Stimulated activated CD4-positive, alpha-beta T cell treated with anti-CD3 and anti-CD28 coated beads, Interleukin-2, amount 100 ng/mL, for 4 hours (primary cell): ENCODE measurements around the gene SNX10.

ENCODE experiments used
- DNase-seq: peaks from one replicate; pipeline ENCODE4 v3.0.0-alpha.2; 2020; ENCODE audit warnings: low read depth

SNX10 gene

DNA sequence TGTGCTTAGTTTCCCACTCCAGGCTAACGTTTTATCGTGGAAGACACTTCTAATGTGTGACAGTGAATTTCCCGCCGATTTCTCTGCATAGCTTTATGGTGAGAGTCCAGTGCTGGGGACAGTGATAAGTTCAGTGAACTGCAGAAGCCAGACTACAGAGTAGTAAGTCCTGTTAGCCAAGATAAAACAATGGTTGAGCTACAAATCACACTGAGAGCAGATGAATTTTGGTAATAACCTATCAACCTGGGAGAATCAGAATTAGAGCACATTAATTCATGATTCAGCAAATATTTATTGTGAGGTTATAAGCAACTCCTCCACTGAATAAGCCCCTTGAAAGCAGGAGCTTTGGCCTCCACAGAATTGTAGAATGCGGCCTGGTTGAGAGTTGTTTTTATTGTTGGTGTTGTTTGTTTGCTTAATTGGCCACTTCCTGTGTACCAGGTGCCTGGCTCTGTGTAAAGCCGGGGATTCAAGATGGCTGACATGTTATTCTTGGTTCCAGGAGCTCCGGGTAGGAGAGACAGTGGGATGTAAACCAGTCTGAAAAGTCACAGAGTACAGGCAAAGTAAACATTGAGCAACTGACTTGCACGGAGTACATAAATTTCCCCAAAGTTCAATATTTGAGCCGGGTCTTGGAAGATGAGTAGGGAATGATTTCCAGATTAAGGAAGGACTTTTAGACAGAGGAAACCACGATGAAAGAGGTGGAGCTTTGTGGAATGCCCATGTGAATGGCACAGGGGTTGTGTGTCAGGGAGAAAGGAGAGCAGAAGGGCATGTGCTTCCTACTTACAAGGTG lies 112.7 kb downstream of the SNX10 start:
- no peak for DNase-seq

DNA sequence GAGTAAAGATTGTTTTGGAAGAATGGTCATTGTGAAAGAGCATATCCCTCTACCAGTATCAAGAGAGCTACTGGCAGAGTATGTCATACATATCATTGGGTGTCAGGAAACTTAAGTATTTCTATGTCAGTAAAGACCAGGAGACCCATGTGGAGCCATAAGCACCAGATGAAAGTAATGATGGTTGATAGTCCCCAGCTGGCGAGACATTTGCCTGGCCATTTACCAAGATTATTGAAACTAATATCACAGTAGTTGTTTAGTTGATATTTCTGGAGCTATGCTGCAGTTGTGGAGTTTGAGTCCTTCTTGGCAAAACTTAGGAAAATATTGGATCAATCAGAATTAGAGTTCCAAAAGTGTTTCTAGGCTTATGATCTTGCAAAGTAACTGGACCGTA lies 114.8 kb downstream of the SNX10 start:
- no peak for DNase-seq

DNA sequence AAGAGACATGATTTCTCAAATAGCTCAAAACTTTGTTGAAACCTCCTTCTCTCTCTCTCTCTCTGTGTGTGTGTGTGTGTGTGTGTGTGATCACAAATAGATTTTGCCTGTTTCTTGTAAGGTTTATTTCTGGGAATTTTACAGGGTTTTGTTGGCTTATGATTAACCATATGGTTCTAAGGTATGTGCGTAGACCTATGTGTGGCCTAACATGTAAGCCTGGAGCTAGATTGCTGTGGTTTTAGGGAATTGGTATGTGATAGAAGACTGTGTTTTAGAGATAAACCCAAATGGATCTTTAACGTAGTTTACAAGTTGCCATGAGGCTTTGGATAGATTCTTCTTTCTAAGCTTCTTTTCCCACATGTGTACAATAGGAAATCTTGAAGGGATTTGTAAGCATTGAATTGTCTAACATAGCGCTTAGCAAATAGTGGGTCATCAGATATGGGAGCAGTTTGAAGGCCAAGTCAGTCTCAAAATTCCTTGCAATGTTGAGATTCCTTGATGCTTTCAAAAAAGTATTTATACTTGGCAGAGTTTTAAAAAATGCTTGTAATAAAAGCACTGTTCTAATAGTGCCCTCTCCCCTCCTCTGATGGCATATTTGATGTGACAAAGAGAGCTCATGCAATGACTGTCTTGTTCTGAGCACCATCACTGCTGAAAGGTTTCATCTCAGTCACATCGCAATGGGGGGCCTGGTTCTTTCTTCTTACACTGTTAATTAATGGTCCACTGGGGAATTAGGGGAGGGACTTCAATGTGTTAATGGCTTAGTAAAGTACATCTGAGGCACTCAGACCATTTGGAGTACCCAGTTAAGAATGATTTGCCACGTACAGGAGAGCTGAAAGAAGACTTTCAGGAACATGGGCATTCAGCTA lies 118.2 kb downstream of the SNX10 start:
- no peak for DNase-seq

DNA sequence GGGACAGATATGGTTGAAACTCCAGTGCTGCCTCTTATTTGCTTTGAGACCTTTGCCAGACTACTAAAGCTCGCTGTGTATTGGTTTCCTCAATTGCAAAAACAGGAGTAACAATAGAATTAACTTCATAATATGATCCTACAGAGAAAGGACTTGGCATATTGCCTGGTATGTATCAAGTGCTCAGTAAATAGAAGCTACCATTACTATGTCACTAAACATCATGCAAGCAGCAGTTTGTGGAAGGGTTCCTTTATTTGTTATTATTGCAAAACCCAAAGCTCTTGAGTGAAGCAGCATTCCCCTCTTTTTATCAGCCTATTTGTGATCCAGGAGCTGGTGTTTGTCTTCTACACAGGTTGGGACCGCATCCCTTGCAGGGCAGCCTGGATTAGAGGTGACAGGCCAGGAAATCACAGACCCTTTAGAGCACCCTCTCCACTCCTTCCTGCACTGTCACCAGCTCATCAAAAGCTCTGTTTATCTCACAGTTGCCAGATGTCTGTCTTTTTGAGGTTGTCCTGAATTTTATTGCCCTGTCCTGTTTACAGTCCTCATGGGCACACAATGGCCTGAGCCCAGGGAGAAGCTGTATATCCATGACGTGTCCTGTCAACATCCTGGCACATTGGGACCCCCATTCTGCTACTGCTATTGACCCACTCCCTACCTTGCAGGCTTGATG lies 121.5 kb downstream of the SNX10 start:
- DNase-seq = no peak

DNA sequence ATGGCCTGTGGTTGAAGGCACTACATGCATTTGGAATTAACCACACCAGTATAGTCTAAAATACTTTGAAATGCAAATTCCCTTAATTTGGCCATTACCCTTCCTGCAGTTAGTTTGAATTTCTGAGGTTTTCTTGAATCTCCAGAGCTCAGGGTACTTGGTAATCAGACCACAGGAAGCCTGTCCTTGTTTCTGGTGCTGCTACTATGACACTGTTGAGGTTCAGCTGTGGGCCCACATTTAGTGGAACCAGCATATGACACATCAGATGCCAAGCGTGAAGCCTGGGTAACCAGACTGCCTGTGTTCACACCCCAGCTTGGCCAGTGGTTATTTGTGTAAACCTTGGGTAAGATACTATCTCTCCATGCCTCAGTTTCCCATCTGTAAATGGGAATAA lies 124.3 kb downstream of the SNX10 start:
- no peak for DNase-seq

DNA sequence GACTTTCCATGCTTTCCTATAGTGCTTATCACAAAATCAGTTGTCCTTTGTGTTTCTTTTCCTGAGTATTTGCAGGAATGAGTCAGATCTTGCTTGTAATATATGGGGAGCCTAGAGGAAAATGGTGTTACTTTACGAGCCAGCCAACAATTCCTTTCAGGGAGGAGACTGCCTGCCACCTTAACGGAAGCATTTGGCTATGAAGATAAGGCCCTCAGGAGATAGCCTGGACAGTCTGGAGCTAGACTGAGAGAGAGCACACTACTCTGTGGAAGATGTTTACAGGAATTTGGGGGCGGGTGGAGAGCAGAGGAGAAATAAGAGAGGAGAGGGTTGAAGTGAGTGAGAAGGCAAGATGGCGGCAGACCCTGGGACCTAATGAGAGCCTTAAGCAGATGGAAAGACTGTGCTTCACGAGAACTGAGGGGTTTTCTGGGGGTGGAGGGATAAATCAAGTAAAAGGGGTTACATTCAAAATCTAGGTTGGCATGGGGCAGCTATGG lies 126.3 kb downstream of the SNX10 start:
- DNase-seq = no peak

DNA sequence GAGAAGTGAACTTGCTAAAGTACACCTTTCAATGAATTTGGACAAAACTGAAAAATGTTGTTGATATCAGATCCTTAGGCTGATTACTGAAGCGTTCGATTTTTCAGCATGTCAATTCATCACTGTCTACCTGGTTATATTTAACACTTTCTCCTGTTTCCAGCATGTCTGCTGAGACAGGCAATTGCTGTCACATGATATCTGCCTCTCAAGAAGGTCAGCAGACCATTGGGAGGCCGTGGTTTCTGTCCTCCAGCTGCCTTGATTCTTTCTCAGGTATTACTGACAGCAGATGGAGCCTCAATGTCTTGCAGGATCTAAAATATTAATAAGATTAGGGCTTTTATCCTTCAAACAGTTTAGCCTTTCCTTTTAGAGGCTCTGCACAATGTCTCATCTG lies 127.5 kb downstream of the SNX10 start:
- DNase-seq = no peak

DNA sequence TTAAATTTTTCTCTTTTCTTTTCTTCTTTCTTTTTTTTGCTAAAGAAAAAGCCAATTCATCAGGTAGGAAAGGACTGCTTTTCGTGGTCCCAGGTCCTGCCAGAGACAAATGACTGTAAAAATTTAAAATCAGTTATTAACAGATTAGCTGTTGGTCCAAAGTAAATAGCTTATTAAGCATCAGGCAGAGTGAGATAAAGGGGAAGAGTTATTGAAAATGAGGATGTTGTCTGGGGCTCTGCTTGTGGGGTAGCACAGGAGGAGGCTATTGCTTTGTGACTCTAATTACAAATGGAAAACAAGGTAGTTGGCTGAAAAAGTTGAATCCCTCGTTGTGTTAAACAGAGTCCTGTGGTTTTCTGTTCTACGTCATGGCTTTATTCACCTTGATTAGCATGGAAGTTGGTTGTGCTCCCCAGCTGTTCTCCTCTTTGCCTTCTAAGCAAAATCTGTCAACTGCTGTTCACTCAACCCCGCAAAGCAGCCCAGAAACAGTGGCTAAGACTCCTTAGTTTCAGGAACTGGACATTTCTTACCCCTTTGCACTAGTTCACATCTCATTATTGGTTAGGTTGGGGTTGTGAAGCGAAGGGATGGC lies 128.9 kb downstream of the SNX10 start:
- no peak for DNase-seq

DNA sequence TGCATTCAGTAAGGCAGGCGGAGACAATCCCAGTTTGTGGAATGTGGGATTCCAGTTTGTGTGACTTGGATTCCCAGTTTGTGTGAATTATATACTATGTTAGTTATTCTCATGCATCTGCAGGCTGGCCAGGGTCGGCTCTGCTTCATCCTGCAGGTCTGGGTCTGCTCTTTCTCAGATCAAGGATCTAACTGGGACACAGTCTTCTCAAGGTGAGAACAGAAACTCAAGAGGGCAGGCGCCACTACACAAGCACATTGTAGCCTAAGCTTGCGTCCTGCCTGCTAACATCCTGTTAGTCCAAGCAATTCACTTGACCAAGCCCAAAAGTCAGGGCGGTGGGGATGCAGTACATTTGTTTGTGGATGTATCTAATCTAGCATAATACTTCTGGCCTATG lies 131.1 kb downstream of the SNX10 start:
- no peak for DNase-seq

DNA sequence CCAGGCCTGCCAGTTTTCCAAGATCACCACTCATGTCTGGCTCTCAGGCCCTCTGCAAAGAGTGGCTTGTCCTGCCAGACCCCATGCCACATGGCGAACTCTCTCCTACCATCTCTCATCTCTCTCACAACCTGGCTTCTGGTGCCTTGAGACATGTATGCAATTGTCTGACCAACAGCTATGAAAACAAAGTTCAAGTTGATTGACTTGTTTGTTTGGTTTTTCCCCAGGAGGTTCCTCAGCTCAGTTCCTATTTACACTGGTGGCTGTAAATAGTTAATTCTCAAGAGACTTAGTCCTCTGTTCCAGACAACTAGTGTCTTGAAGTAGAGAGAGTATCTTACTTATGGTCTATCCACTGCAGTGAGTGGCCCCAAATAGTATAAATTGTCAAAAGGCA lies 131.8 kb downstream of the SNX10 start:
- no peak for DNase-seq
